AG09319 (cell line): ENCODE results near the gene FOXP3.
A peak's percentile ranks its signal among the peaks of the same experiment; 100 is the strongest.

ENCODE experiments used
- DNase-seq: peaks from one replicate; pipeline ENCODE4 v3.0.0-alpha.2; 2010; ENCODE audit warnings: low read depth; ENCODE audit errors: extremely low read depth
- TF ChIP-seq, protein P1 (sequence below): IDR thresholded peaks from 2 replicates; pipeline ENCODE4 v1.5.1; 2011; ENCODE audit warnings: low read depth, mild to moderate bottlenecking, inconsistent platforms, low read length, moderate library complexity

The FOXP3 gene

DNA sequence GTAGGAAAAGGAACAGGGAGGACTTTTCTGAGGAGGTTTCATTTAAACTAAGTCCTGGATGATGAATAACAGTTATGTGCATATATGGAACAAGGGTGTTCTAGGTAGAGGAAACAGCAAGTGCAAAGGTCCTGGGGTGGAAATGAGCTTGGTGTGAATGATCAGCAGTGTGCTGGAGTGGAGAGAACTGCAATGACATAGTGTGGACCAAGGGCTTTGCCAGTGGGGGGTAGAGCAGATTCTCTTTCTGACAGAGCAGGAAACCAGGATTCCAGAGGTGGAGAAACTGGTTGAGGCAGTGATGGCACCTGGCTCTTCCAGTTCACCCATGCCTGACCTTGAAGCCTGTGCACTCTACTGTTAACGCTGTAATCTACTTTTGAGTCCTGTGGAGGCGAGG is 6.8 kb upstream of the FOXP3 start:
- no peak for DNase-seq
- TF ChIP-seq, protein P1, sequence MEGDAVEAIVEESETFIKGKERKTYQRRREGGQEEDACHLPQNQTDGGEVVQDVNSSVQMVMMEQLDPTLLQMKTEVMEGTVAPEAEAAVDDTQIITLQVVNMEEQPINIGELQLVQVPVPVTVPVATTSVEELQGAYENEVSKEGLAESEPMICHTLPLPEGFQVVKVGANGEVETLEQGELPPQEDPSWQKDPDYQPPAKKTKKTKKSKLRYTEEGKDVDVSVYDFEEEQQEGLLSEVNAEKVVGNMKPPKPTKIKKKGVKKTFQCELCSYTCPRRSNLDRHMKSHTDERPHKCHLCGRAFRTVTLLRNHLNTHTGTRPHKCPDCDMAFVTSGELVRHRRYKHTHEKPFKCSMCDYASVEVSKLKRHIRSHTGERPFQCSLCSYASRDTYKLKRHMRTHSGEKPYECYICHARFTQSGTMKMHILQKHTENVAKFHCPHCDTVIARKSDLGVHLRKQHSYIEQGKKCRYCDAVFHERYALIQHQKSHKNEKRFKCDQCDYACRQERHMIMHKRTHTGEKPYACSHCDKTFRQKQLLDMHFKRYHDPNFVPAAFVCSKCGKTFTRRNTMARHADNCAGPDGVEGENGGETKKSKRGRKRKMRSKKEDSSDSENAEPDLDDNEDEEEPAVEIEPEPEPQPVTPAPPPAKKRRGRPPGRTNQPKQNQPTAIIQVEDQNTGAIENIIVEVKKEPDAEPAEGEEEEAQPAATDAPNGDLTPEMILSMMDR: no peak

- no peak for DNase-seq
Observed at GRCh38 chrX:49270249-49270921, 5.9 kb upstream of the FOXP3 start.

GRCh38 chrX:49269767-49270248 is 5.3 kb upstream of the FOXP3 start, which contains the start of gene PPP1R3F:
Gene PPP1R3F, plus strand, starts transcription at chrX:49269793. Its CDS starts 77 bp downstream, at chrX:49269870.
- TF ChIP-seq, protein P1: no peak
- no peak for DNase-seq

More at GRCh38 chrX:49270249-49270921, 5.9 kb upstream of the FOXP3 start:
- TF ChIP-seq, protein P1: no peak

- TF ChIP-seq, protein P1: no peak
- DNase-seq: peak; percentile 93
Observed at GRCh38 chrX:49269010-49269766, 4.7 kb upstream of the FOXP3 start.

GRCh38 chrX:49268702-49269009 is 4.1 kb upstream of the FOXP3 start:
- TF ChIP-seq, protein P1: no peak
- no peak for DNase-seq

DNA sequence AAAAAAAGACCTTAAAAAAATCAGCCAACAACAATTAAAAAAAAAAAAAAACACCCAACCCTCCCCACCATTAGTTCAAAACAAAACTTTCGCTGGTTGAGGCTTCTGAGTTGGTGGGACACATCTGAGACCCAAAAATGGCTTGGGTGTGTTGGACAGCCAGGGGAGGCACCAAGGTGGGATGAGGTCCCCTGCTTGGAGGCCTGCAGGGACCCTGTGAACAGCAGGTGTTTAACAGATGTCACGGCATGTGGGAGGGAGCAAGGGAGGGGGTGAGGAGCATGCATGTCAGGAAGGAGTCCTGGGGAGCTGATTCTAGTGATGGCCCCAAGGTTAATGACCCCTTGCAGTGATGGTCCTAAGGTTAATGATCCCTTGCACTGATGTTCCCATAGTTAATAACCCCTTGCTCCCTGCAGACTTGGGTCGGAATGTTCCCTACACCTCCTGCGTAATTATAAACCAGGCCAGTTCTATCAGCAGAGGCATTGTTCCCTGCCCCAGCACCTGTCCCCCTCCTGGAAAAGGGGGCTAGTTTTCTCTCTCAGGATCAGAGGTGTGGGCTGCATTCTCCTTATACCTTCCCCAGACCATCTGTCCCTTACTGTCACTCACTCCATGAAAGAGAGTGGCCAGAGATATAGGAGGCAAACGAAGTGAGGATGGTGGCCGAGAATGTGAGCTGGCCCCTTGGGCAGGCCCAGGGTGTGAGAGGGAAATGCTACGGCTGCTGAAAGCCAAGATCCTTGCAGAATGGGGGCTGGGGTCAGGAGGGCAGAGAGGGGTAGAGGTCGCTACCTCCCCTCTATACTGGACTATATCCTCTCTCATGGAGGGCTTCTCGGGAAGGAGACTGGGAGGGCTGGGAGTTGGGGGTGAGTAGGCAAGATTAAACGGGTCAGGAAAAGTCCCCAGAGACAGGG is 2.3 kb upstream of the FOXP3 start:
- TF ChIP-seq, protein P1: no peak
- DNase-seq: no peak
